ENCODE data around the gene CCDC171. TPM values are rescaled to one million over a fixed set of nuclear protein-coding genes. Genes with fewer than 3 reads are reported as not detected.

The CCDC171 gene
- total RNA-seq, 1 experiment from 2014 or later = 2.4 TPM

- H2BK15ac ChIP-seq (ENCODE audit: low read depth, low read length) = no peak overlapping the region
- peaks cover 7 to 8% of the 10 kb centered on the region in 2 experiments for H3K4me1 Mint-ChIP-seq
- no CpG with 5 or more reads among the region's 2 CpGs for WGBS (ENCODE audit: extremely low coverage, insufficient read length, low lambda C conversion rate)
Measured at GRCh38 chr9:15549611-15550010, 3.2 kb upstream of the CCDC171 start.

More at GRCh38 chr9:15549611-15550010, 3.2 kb upstream of the CCDC171 start:
- H3K9me3 ChIP-seq (ENCODE audit: control insufficient read depth, low read depth, low read length) = no peaks in the 10 kb centered on the region
- Mint-ChIP-seq H3K36me3 (ENCODE audit: insufficient read depth in 1 of 3, low read depth in 3 of 3) (no peaks in the 10 kb centered on the region), H3K27ac (no peak overlapping the region), H3K4me3 (no peak overlapping the region), H3K9me3 (peaks cover 0 to 2% of the 10 kb centered on the region in 2 experiments; a peak in 2 of 5 replicates), H3K27me3 (ENCODE audit: low read depth) (peaks cover 4% of the 10 kb centered on the region)
- H3K4ac ChIP-seq (ENCODE audit: low read depth, low read length) = no peak overlapping the region
- no peak overlapping the region for H3K56ac ChIP-seq (ENCODE audit: insufficient read length, low read depth, low read length)
- no peak for TF ChIP-seq CTCF (conservative IDR thresholded peaks at IDR 0.05)
- no peak overlapping the region for H3K27ac ChIP-seq (ENCODE audit: insufficient read length, low read depth, low read length)
- no peak overlapping the region for H3K23ac ChIP-seq (ENCODE audit: insufficient read length, low read depth, low read length)
- no peak for DNase-seq
- no peaks in the 10 kb centered on the region for H3K79me1 ChIP-seq (ENCODE audit: insufficient read depth, low read depth, low read length, poor library complexity, severe bottlenecking)
- H3K4me1 ChIP-seq (ENCODE audit: insufficient read depth, low read length) = peaks cover 3% of the 10 kb centered on the region; the same call in 1 of the 2 replicates
- no peak overlapping the region for H4K91ac ChIP-seq (ENCODE audit: insufficient read length, low read depth, low read length)
- H2BK12ac ChIP-seq (ENCODE audit: insufficient read length, low read depth, low read length) = no peak overlapping the region
- no peaks in the 10 kb centered on the region for H3K79me2 ChIP-seq (ENCODE audit: insufficient read depth, low read length)
- H2AK5ac ChIP-seq (ENCODE audit: insufficient read length, low read length) = no peak overlapping the region
- H2AFZ ChIP-seq (ENCODE audit: low read length) = no peak overlapping the region
- no peaks in the 10 kb centered on the region for H4K20me1 ChIP-seq (ENCODE audit: control insufficient read depth, insufficient read depth, insufficient read length)
- H3K23me2 ChIP-seq (ENCODE audit: insufficient read length, low read depth, low read length, poor library complexity, severe bottlenecking) = peaks cover 8% of the 10 kb centered on the region
- H3K9ac ChIP-seq (ENCODE audit: extremely low read depth, insufficient read length, low read length) = no peak overlapping the region
- H3K14ac ChIP-seq (ENCODE audit: insufficient read depth, low read length) = no peak overlapping the region
- H4K8ac ChIP-seq (replicated peaks; ENCODE audit: insufficient read length, low read depth, low read length) = no peak overlapping the region
- no peaks in the 10 kb centered on the region for H3K27me3 ChIP-seq (ENCODE audit: insufficient read depth, low read length)
- H2BK120ac ChIP-seq (ENCODE audit: low read depth, low read length, poor library complexity, severe bottlenecking) = no peak overlapping the region
- no peak overlapping the region for H2BK5ac ChIP-seq (ENCODE audit: insufficient read length, low read length)
- H4K5ac ChIP-seq (ENCODE audit: insufficient read length, low read depth, low read length) = no peak overlapping the region
- H3K18ac ChIP-seq (ENCODE audit: insufficient read length, low read depth, low read length) = no peak overlapping the region
- H3K4me2 ChIP-seq (ENCODE audit: insufficient read depth, insufficient read length, low read length) = no peak overlapping the region
- H3T11ph ChIP-seq (ENCODE audit: low read length) = no peak overlapping the region
- no peak overlapping the region for H2BK20ac ChIP-seq (ENCODE audit: low read depth, low read length, poor library complexity, severe bottlenecking)

All from H9 (cell line).